C4-2B (cell line): ENCODE measurements around the gene DRAM1.

ENCODE experiments used
- H3K27ac ChIP-seq: fragments of 450-650 bp; 2 replicates; pipeline ENCODE4 v1.5.1; 2017
- ZFX ChIP-seq: fragments of 450-650 bp; IDR thresholded peaks from 2 replicates; pipeline ENCODE4 v1.6.1; 2017
- TF ChIP-seq, protein P1 (sequence below): fragments of 450-650 bp; conservative IDR thresholded peaks from 2 replicates; pipeline ENCODE4 v1.5.1; 2017; ENCODE audit warnings: mild to moderate bottlenecking

DRAM1 gene

DNA sequence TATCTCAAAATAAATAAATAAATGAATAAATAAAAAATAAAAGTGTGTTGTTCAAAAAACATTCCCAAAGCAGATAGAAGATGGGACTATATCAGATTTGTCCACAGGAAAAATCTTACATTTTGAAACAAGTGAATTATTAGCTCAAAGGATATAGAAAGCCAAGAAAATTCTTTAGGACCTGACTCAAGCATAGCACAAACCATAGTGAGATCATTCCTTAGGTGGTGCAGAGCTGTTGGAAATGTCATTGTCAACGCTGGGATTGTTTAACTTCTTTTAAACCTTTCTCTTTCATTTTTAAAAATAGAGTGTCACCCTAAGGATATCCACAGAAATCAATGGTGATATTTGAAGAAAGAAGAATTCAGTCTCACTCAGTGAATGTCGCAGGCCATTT lies 43.5 kb downstream of the DRAM1 start:
- TF ChIP-seq, protein P1, sequence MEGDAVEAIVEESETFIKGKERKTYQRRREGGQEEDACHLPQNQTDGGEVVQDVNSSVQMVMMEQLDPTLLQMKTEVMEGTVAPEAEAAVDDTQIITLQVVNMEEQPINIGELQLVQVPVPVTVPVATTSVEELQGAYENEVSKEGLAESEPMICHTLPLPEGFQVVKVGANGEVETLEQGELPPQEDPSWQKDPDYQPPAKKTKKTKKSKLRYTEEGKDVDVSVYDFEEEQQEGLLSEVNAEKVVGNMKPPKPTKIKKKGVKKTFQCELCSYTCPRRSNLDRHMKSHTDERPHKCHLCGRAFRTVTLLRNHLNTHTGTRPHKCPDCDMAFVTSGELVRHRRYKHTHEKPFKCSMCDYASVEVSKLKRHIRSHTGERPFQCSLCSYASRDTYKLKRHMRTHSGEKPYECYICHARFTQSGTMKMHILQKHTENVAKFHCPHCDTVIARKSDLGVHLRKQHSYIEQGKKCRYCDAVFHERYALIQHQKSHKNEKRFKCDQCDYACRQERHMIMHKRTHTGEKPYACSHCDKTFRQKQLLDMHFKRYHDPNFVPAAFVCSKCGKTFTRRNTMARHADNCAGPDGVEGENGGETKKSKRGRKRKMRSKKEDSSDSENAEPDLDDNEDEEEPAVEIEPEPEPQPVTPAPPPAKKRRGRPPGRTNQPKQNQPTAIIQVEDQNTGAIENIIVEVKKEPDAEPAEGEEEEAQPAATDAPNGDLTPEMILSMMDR: no peak
- no peak for TF ChIP-seq ZFX
- no peak overlapping the region for H3K27ac ChIP-seq

DNA sequence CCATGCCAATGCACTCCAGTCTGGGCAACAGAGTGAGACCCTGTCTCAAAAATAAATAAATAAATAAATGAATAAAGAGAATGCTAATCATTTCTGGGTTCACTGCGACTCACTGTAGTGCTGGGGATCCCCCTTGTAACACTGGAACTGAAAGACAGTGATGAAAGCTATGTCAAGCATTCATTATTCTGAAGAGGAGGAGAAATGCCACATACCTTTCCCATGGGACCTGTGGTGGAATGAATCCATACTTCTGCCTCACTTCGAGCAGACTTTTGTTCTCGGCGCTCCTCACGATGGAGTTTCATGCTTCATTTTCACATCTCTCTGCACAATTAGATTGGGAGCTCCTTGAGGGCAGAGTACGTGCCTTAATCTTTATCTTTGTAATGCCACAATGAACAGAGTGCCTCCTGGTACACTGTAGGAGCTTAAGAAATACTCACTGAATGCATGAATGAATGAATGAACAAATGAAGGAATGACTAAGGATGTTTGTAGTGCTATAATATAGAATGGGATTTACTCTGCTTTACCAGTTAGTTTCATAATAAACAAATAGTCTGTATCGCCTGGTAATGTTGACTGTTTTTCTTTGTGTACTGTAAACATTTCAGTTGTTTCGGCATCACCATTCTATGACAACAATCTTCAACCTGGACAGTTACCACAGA lies 45.8 kb downstream of the DRAM1 start:
- TF ChIP-seq ZFX: no peak
- TF ChIP-seq, protein P1: no peak
- H3K27ac ChIP-seq: no peak overlapping the region

DNA sequence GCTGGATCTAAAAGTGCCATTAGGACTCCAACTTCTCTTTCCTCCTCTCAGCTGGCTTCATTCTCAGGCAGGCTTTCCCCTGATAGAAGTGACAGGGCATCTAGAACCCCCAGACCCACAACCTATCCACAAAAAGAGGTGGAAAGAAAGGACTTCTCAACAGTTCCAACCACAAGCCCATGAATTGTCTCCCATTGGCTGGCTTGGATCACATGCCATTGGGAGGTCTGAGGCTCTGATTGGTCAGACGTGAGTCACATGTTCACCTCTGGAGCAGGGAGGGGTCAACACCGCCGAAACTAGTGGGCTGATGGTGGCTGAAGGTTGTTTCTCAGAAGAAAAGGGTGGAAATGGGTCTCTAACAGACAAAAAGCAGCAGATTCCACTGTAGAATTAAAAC lies 47.2 kb downstream of the DRAM1 start:
- TF ChIP-seq ZFX: no peak
- TF ChIP-seq, protein P1: no peak

DNA sequence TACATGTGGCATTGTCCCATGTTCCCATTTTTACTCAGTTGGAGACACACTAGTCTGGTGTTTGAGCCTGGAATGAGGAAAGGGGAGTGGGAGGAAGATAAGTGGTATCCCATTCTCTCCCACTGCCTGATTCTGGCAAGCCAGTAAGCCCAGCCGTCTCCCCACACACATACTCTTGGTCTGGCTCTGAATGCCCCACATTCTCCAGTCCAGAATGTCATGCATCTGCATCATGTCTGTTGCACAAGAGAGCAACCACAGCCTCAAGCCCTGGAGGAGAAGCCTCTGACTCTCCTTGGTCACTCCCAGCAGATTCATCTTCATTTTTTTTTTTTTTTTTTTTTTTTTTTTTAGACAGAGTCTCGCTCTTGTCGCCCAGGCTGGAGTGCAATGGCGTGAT lies 48.0 kb downstream of the DRAM1 start:
- no peak overlapping the region for H3K27ac ChIP-seq
- TF ChIP-seq, protein P1: no peak
- no peak for TF ChIP-seq ZFX

More for the DNA sequence above, 47.2 kb downstream of the DRAM1 start:
- H3K27ac ChIP-seq: no peak overlapping the region

DNA sequence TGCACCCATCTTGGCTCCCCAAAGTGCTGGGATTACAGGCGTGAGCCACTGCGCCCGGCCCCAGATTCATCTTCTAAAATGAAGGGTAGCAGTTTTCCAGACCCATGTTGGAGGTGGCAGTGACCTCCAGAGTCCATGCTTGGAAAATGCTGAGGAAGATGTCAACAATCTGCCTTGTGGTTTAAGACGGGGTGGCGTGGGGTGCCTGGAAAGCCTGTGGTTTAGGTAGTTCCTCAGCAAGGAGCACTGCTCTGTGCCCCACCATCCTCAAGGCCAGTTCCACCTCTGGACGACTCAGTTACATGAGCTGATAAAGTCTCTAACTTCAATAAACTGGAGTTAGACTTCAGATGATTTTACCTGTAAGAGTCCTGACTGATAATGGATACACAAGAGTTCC lies 48.6 kb downstream of the DRAM1 start:
- no peak overlapping the region for H3K27ac ChIP-seq
- no peak for TF ChIP-seq ZFX
- TF ChIP-seq, protein P1: no peak

DNA sequence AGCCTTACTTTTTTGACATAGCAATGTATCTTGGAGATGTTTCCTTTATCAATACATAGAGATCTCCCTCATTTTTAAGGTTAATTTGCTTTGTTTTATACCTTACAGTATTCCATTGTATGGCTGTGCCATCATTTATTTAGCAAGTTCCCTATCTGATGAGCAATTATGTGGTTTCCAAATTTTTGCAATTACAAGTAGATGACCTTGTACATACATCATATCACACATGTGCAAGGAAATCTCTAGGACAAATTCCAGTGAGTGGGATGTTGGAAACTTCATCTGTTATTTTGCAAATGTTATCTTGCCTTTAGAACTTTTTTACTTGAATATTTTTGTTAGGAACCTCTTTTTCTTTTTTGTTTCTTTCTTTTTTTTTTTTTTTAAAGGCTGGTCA lies 49.7 kb downstream of the DRAM1 start:
- no peak overlapping the region for H3K27ac ChIP-seq
- TF ChIP-seq ZFX: no peak
- TF ChIP-seq, protein P1: no peak

DNA sequence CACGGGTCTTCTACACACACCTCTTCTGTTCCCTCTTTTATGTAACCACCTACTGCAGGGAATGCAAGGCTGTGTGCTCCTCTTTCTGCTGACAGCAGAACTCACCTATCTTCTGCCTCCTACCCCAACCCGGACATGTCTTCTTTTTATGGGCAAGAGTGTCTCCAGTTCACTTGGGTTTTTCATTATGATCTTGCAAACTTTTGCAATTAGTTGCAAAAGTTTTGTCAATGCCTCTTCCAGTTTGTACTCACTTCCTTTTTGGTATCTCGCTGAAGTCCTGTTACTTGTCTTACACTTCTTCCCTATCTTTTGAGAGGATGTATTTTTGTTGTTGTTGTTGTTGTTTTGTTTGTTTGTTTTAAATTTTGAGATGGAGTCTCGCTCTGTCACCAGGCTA lies 50.6 kb downstream of the DRAM1 start:
- no peak overlapping the region for H3K27ac ChIP-seq
- TF ChIP-seq, protein P1: no peak
- TF ChIP-seq ZFX: no peak
